Measurements from ENCODE around the gene NUCB1. TPM values are rescaled to one million over a fixed set of nuclear protein-coding genes. Genes with fewer than 3 reads are reported as not detected.

NUCB1 gene
- total and polyA plus RNA-seq, 9 of the 15 experiments (the other 6 are each of a cell fraction or from before 2014, with no cell fraction given): 3.1 to 153 (median 71.7) TPM

DNA sequence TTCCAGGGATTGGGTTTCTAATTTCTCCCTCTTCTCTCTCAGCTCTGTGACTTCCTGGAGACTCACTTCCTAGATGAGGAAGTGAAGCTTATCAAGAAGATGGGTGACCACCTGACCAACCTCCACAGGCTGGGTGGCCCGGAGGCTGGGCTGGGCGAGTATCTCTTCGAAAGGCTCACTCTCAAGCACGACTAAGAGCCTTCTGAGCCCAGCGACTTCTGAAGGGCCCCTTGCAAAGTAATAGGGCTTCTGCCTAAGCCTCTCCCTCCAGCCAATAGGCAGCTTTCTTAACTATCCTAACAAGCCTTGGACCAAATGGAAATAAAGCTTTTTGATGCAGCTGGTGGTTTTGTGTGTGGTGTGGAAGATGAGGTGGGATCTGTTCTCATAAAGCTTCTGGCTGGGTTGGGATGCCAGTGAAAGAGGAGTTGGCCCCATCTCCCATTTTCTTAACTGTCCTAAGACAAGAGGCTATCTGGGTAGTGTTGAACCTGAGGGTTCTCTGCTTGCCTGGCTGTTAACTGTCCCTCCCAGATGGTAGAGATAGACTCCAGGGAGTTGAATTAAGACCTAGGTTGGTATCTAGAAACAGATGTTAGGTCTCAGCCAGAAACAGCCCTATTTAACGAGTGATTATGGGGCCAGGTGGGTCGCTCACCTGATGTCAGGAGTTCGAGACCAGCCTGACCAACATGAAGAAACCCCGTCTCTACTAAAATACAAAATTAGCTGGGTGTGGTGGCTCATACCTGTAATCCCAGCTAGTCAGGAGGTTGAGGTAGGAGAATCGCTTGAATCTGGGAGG, 66.6 kb downstream of the NUCB1 start (continued):
- TF ChIP-seq, protein P1, sequence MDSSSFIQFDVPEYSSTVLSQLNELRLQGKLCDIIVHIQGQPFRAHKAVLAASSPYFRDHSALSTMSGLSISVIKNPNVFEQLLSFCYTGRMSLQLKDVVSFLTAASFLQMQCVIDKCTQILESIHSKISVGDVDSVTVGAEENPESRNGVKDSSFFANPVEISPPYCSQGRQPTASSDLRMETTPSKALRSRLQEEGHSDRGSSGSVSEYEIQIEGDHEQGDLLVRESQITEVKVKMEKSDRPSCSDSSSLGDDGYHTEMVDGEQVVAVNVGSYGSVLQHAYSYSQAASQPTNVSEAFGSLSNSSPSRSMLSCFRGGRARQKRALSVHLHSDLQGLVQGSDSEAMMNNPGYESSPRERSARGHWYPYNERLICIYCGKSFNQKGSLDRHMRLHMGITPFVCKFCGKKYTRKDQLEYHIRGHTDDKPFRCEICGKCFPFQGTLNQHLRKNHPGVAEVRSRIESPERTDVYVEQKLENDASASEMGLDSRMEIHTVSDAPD (CRISPR knock-in tag; IDR thresholded peaks at IDR 0.05): no peak
- no peak for TF ChIP-seq SP1 (CRISPR knock-in tag; IDR thresholded peaks at IDR 0.05)
- TF ChIP-seq SMAD1 (IDR thresholded peaks at IDR 0.05; ENCODE audit: low read depth, low read length, partially characterized antibody): peak; percentile 25
- 0 out of 4 replicates have a peak, but pooled peaks have one; percentile 12 to 17 for TF ChIP-seq FOXK2 (conservative IDR thresholded peaks at IDR 0.05 in 1 of 2, IDR thresholded peaks at IDR 0.05 in 1 of 2; ENCODE audit: low read depth in 2 of 2)
- no peak for TF ChIP-seq PCBP1 (IDR thresholded peaks at IDR 0.05; ENCODE audit: low read depth, low read length, poor library complexity, severe bottlenecking)
- TF ChIP-seq ATF1 (CRISPR knock-in tag; IDR thresholded peaks at IDR 0.05): no peak
- TF ChIP-seq ATF1 (tag; IDR thresholded peaks at IDR 0.05): no peak
- TF ChIP-seq CAMTA2 (CRISPR knock-in tag; conservative IDR thresholded peaks at IDR 0.05): peak; percentile 76; the same call in 1 of the 2 replicates
- TF ChIP-seq, protein P2, sequence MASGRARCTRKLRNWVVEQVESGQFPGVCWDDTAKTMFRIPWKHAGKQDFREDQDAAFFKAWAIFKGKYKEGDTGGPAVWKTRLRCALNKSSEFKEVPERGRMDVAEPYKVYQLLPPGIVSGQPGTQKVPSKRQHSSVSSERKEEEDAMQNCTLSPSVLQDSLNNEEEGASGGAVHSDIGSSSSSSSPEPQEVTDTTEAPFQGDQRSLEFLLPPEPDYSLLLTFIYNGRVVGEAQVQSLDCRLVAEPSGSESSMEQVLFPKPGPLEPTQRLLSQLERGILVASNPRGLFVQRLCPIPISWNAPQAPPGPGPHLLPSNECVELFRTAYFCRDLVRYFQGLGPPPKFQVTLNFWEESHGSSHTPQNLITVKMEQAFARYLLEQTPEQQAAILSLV (tag; IDR thresholded peaks at IDR 0.05): no peak
- TF ChIP-seq TSC22D4 (tag; IDR thresholded peaks at IDR 0.05): no peak
- TF ChIP-seq, protein P3, sequence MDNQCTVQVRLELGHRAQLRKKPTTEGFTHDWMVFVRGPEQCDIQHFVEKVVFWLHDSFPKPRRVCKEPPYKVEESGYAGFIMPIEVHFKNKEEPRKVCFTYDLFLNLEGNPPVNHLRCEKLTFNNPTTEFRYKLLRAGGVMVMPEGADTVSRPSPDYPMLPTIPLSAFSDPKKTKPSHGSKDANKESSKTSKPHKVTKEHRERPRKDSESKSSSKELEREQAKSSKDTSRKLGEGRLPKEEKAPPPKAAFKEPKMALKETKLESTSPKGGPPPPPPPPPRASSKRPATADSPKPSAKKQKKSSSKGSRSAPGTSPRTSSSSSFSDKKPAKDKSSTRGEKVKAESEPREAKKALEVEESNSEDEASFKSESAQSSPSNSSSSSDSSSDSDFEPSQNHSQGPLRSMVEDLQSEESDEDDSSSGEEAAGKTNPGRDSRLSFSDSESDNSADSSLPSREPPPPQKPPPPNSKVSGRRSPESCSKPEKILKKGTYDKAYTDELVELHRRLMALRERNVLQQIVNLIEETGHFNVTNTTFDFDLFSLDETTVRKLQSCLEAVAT (IDR thresholded peaks at IDR 0.05): peak; percentile 8 to 87; a peak in 2 of 4 replicates
- TF ChIP-seq NFYB (IDR thresholded peaks at IDR 0.05; ENCODE audit: extremely low read depth, insufficient read length): no peak
- TF ChIP-seq HEY1 (CRISPR knock-in tag; IDR thresholded peaks at IDR 0.05; ENCODE audit: borderline replicate concordance): 0 out of 2 replicates have a peak, but pooled peaks have one; percentile 14
- TF ChIP-seq HNRNPLL (IDR thresholded peaks at IDR 0.05; ENCODE audit: low read depth, low read length, poor library complexity, severe bottlenecking): no peak
- TF ChIP-seq SPI1 (IDR thresholded peaks at IDR 0.05; ENCODE audit: borderline replicate concordance, low read depth, low read length): peak; percentile 92
- peak; percentile 61; the same call in 1 of the 2 replicates for TF ChIP-seq ELF4 (CRISPR knock-in tag; IDR thresholded peaks at IDR 0.05)
- peak; percentile 24 for TF ChIP-seq TAF9B (IDR thresholded peaks at IDR 0.05; ENCODE audit: partially characterized antibody)
- TF ChIP-seq, protein P4, sequence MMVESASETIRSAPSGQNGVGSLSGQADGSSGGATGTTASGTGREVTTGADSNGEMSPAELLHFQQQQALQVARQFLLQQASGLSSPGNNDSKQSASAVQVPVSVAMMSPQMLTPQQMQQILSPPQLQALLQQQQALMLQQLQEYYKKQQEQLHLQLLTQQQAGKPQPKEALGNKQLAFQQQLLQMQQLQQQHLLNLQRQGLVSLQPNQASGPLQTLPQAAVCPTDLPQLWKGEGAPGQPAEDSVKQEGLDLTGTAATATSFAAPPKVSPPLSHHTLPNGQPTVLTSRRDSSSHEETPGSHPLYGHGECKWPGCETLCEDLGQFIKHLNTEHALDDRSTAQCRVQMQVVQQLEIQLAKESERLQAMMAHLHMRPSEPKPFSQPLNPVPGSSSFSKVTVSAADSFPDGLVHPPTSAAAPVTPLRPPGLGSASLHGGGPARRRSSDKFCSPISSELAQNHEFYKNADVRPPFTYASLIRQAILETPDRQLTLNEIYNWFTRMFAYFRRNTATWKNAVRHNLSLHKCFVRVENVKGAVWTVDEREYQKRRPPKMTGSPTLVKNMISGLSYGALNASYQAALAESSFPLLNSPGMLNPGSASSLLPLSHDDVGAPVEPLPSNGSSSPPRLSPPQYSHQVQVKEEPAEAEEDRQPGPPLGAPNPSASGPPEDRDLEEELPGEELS (CRISPR knock-in tag; IDR thresholded peaks at IDR 0.05; ENCODE audit: borderline replicate concordance): peak; percentile 68; the same call in 1 of the 2 replicates
- TF ChIP-seq U2AF2 (optimal IDR thresholded peaks at IDR 0.05; ENCODE audit: low read depth, low read length): no peak
- TF ChIP-seq ERF (CRISPR knock-in tag; IDR thresholded peaks at IDR 0.05): peak; percentile 7; the same call in 1 of the 2 replicates
